GM19239 (cell line): ENCODE data around the gene CDK16.

Experiments
- DNase-seq: peaks from one replicate; pipeline ENCODE4 v3.0.0; 2011; ENCODE audit warnings: low spot score; ENCODE audit not compliant: insufficient read length
- FAIRE-seq: peaks from 2 replicates; lab custom pipeline; 2011; peaks lifted over from hg19 to GRCh38; lab: Jason Lieb, UNC

Gene CDK16

DNA sequence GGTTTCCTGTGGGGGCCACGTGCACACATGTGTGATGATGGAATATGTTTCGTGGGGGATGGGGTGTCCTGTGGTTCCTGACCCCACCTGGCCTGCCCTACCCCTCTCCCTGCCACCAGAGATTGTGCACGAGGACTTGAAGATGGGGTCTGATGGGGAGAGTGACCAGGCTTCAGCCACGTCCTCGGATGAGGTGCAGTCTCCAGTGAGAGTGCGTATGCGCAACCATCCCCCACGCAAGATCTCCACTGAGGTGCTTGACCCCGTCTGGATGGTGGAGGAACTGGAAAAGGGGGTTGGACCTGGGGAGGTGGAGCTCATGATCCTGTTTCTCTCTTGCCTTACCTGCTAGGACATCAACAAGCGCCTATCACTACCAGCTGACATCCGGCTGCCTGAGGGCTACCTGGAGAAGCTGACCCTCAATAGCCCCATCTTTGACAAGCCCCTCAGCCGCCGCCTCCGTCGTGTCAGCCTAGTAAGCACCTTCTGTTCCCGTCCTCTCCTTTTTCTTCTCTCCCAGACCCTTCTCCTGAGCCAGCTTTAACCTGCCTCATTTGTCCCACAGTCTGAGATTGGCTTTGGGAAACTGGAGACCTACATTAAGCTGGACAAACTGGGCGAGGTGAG lies 5.9 kb downstream of the CDK16 start:
- no peak for FAIRE-seq
- DNase-seq = no peak

DNA sequence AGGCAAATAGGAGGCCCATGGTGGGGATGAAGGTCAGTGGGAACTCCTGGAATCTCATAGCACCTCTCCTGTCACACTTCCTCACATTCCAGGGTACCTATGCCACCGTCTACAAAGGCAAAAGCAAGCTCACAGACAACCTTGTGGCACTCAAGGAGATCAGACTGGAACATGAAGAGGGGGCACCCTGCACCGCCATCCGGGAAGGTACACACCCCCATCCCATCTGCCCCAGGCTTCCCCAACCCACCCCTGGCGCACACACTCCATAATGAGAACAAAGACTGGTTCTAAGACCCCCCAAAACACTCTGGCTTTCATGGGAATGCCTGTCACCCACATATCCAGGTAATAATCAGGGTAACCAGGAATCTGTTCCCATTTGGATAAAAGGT lies 6.4 kb downstream of the CDK16 start:
- FAIRE-seq (no peak), DNase-seq (no peak)

DNA sequence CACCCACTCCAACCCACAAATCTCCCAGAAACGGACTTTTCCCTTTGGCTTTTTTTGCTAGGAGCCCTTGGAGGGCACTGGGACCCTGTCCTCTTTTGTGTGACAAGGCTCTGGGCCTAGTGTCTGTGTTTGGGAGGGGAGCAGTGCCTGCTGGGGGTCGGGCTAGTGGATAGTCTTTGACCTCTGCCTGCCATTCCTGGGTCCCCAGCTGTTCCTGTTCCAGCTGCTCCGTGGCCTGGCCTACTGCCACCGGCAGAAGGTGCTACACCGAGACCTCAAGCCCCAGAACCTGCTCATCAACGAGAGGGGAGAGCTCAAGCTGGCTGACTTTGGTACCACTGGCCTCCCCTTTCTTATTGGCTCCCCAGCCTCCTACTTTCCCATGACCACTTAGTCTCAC lies 7.6 kb downstream of the CDK16 start:
- DNase-seq (no peak), FAIRE-seq (no peak)

DNA sequence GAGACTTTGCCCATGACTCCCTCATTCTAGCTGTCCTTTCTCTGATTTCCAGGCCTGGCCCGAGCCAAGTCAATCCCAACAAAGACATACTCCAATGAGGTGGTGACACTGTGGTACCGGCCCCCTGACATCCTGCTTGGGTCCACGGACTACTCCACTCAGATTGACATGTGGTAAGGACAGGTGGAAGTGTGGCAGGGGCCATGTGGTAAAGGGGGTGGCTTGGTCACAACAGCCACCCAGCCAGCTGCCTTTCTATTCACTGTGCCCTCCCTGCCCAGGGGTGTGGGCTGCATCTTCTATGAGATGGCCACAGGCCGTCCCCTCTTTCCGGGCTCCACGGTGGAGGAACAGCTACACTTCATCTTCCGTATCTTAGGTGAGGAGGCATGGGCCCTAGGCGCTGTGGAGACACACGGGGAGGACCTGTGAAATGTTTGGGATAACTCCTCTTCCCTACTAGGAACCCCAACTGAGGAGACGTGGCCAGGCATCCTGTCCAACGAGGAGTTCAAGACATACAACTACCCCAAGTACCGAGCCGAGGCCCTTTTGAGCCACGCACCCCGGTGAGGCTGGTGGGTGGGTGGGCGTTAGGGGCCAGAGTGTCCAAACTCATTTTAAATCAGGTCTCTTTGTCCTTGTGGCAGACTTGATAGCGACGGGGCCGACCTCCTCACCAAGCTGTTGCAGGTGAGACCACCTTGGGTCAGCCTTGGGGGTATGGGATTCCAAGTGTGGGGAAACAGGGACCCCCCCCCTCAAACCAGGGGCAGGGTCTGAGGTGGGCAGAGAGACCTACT lies 8.3 kb downstream of the CDK16 start:
- no peak for FAIRE-seq
- no peak for DNase-seq

DNA sequence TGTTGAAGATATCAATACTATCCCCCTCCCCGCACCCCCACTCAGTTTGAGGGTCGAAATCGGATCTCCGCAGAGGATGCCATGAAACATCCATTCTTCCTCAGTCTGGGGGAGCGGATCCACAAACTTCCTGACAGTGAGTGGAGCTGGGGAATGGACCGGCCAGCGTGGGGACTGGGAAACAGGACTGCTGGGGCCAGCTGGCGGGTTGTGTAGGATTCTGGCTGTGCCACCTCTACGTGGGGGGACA lies 8.8 kb downstream of the CDK16 start:
- FAIRE-seq = no peak
- no peak for DNase-seq

DNA sequence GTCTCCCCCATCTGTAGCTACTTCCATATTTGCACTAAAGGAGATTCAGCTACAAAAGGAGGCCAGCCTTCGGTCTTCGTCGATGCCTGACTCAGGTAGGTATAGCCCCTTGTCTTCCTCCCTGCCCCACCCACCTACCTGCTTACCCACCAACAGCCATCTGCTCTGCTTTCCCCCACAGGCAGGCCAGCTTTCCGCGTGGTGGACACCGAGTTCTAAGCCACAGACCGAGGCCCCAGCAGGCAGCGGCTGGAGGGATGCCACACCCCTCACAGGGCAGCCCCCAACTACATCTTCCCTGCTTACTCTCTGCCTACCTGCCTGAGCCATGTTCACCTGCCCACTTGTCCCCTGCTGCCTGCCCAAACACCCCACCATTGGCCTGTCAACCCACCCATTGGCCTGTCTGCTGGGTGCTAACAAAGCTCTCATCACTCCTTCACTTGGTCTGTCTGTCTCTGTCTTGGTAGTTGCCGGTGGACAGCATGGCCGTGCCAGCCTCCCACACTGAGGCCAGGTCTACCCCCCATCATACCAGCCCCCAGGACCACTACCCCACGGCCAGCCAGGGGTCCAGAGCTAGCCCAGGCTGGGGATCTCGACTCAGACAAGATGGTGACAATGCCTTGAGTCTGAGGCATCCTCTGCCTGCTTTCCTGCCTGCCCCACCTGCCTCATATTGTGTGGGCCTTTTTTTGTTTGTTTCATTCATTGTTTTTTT lies 10.2 kb downstream of the CDK16 start:
- FAIRE-seq (no peak), DNase-seq (no peak)

DNA sequence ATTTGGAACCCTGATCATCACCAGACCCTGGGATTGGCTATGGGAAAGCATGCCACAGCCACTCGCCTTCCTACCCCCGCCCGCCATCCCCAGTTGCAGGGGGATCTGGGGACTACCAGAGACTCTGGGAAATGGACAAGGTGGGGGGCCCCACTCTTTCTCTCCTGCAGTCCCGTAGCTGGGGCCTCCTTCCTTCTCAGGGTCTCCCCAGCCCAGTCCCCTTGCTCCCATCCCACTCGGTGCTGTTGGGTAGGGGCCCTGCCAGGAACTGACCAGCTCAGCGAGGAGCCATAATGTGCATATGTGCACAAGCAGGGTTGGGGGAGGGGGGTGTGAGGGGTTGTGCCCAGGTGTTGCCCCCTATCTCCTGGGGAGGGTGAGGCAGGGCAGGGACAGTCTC lies 10.9 kb downstream of the CDK16 start:
- no peak for DNase-seq

DNA sequence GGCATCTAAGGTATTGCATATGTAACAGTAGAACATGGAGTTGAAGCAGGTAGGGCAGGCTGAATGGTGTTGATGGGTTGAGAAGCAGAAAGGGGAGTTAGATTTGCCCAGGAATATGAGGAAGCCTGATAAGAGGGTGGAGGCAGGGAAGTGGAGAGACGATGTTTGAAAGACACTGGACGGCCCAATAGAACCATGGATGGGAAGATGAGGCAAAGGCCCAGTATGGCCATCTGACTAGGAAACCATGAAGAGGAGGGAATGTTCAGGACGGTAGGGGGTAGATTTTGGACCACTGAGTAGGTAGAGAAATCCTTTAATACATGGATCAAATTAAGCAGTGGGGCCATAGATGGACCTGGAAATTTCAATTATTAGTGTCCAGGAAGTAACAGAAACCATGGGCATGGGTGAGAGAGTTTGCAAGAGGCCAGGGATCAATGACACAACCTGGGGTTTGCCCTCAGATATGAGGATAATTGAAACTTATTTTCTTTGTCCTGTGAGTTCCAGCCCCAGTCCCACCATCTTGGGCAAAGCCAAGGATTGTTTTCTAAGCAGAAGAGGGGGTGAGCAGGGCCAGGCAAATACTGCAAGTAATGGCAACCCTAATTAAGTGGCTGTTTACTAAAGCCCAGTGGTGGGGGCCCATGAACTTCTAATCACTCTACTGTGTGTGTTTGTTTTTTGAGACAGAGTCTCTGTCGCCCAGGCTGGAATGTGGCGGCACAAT lies 11.8 kb downstream of the CDK16 start:
- DNase-seq = no peak
- FAIRE-seq = no peak

More for the DNA sequence above, 10.9 kb downstream of the CDK16 start:
- no peak for FAIRE-seq

DNA sequence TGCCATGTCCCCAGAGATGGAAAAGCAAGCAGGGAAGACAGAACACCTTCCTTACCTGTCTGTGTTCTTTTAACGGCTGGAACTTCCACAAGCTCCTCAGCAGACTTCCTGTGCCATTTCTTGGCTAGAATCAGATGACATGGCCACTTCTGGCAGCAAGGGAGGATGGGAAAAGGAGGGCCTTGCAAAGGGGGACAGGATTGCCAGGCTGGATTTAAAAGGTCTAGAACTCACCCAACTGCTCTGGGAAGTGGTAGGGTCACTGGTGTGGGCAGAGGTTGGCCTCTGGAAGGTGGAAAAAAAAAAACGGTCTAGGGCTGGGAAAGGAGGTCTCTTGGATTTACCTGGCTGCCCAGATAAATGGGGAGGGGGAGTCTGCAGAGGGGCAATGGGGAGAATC lies 12.7 kb downstream of the CDK16 start:
- no peak for FAIRE-seq
- no peak for DNase-seq

DNA sequence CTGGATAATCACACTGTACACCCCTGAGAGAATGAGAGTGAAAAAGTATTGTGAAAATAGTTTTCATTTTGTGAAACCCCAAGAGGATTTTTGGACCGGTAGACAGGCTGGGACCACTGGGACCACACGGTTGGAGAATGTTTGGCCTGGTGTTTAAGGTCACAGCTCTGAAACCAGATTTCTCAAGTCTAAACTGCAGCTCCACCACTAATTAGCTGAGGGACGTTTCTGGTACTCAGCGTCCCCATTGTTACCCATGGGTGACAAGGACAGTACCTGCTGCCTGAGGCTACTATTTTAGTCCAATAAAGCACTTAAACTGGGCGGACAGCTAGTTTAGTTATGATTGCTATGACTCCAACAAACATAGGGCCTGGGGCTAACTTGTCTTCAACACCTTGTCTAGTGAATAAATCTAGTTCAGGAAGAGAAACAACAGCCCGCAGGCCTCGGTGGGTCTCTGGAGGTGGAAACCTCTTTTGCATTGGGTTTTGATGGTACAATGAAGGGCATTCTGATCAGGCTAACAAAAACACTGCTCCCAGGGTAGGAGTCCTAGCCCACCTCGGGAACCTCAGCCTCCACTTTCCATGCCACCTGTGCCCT lies 13.8 kb downstream of the CDK16 start:
- FAIRE-seq (peak; percentile 59), DNase-seq (no peak)

DNA sequence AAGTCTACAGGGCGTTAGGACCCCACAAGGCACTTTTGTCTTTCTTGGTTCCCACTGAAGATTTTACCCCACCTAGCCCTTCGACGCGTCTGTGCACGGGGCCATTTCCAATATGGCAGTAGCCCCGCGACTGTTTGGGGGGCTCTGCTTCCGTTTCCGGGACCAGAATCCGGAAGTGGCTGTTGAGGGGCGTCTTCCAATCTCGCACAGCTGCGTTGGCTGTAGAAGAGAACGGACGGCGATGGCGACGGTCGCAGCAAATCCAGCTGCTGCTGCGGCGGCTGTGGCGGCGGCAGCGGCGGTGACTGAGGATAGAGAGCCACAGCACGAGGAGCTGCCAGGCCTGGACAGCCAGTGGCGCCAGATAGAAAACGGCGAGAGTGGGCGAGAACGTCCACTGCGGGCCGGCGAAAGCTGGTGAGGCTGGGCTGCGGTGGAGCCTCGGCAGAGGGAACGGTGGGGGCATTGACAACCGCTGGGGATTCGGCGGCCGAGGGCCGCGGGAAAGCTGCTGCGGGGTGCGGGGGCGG lies 14.4 kb downstream of the CDK16 start, which contains the start of gene USP11:
TSS of gene USP11 (plus strand) at position 207 of the 530 bp plus-strand sequence. CDS start at position 242, 35 bp downstream.
- FAIRE-seq (no peak), DNase-seq (peak; percentile 28)

DNA sequence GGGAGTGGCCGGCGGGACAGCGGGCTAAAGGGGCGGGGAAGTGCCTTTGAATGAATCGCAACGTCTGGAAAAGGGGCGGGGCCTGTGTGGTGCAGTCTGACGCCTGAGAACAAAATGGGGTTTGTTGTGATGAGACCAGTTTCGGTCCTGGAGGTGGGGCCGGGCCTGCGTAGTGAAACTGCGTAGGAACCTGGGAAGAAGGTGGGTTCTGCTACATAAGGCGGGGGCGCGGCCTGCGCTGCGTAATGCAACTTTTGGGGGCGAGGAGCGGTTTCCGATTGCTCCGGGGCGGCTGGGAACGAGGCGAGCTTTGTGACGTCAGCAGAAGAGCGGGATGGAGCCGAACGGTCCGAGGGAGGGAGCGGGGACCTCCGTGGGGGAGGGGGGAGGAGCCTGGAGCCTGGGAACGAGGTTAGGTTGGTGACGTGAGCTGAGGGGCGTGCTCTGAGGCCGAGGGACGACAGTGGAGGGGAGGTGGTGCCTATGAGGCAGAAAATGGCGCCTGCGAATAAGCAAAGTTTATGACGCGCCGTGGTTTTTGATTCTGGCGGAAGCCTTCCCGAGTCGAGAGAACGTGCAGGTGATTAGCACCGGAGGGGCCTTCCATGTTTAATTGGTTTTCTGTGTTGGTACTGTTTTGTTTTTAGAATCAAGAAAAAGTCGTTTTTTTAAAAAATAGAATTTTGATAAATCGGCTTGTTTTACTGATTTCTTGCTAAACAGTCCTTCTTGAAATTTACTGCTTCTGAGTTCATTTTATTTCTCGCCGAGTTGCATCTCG lies 15.0 kb downstream of the CDK16 start:
- DNase-seq (peak; percentile 53), FAIRE-seq (peak; percentile 97)

DNA sequence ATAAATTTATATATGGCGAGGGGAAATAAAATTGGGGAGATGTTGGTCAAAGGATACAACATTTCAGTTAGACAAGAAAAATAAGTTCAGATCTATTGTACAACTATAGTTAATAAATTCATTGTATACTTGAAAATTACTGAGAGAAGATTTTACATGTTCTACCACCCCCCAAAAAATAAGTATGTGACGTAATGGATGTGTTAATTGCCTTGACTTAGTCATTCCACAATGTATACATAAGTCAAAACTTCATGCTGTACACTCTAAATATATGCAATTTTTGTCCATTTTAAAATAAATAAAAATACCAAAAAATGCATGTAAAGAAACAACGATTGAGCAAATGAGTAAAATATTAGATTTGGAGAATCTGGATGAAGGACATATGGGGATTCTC lies 16.1 kb downstream of the CDK16 start:
- no peak for FAIRE-seq

DNA sequence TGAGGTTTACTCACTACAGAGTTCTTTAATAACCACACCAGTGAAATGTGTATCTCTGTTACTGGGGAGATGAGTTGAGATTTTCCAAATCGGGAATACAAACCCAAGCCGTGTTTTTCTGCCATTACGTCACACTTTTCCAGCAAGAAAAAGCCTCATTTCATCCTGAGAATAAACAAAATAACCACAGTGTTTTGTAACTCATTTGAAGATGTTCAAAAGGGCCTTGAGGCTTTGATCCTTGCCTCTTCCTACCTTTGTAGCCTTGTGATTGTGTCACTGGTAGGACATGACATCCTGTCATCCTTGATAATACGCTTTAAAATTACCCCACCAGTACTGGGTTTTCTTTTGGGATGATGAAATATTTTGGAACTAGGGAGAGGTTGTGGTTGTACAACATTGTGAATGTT lies 17.2 kb downstream of the CDK16 start:
- DNase-seq = no peak
- no peak for FAIRE-seq

More for the DNA sequence above, 16.1 kb downstream of the CDK16 start:
- no peak for DNase-seq

DNA sequence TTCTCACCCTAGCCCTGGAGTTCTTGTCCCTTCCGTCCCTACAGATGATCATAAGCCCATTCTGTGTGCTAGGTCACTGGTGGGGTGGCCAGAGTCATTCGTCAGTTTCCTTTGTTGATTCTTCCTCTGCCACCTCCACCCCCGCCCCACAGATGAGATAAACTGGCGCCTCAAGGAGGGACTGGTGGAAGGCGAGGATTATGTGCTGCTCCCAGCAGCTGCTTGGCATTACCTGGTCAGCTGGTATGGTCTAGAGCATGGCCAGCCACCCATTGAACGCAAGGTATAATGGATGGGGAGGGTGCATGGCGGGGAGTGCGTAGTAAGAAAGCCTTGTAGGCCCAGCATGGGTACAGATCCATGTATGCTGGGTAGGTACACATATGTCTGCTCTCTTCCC lies 20.7 kb downstream of the CDK16 start:
- DNase-seq (no peak), FAIRE-seq (no peak)

DNA sequence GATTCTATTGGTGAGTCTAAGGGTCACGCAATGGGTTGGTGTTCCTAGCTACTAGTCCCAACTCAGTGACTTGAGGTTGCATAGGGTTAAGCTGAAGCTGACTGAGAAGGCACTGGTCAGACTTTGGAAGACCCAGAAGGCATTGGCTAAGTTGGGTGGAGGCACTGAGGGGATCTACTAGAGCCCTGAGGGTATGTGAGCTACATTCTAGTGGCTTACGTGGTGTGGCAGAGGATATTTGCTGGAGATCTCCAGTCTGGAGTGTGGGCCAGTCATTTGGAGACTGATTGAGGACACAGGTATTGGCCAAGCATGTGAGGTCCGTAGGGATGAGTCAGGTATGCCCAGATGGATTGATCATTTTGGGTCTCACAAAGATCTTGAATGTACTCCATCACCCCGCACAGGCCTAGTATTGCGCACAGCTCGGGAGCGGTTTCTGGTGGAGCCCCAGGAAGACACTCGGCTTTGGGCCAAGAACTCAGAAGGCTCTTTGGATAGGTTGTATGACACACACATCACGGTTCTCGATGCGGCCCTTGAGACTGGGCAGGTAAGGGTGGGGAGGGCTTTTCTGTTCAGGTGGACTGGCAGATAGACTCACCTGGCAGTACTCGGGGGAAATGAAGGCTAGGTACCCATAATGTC lies 21.5 kb downstream of the CDK16 start:
- FAIRE-seq (no peak), DNase-seq (no peak)

DNA sequence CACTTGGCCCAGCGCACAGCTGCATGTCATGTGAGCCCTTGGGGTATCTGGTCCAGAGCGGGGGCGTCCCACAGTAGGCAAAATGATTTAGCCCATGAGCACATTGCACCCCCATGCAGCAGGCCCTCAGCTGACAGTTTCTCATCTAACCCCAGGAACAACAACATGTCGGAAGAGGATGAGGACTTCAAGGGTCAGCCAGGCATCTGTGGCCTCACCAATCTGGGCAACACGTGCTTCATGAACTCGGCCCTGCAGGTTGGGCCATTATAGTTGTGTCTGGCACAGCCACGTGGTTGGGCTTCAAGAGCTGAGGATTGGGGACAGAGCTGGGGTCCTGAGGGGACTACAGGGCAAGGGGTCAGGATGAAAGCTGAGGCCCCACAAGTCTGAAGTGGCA lies 22.1 kb downstream of the CDK16 start:
- DNase-seq (no peak), FAIRE-seq (no peak)

DNA sequence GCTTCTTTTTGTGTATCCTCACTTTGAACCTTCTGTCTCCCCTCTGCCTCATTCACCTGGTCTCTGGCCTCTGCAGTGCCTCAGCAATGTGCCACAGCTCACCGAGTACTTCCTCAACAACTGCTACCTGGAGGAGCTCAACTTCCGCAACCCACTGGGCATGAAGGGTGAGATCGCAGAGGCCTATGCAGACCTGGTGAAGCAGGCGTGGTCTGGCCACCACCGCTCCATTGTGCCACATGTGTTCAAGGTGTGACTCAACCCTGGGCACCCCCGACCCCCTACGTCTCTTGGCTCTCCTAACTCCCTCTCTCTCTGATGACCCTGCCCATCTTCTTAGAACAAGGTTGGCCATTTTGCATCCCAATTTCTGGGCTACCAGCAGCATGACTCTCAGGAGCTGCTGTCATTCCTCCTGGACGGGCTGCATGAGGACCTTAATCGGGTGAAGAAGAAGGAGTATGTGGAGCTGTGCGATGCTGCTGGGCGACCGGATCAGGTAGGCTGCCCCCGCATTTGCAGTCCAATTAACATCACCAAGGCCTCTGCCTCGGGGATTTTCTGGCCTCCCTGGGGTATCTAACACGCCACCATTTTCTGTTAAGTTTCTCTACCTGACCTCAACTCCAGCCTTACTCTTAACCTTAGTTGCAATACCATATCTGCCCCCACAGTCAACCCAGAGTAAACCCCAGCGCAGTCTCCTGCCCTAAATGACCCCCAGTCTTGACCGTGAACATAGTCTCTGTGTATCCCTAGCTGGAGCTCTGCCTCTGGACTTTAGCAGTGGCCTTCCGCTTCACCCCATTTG lies 22.9 kb downstream of the CDK16 start:
- FAIRE-seq = no peak
- DNase-seq = no peak
